ENCODE results near the gene SMIM24.
"Not testable (repeated sequence)": the region's sequence is repeated elsewhere in the genome, so short reads cannot be mapped to it uniquely, and the experiment has no call there.

The SMIM24 gene

DNA sequence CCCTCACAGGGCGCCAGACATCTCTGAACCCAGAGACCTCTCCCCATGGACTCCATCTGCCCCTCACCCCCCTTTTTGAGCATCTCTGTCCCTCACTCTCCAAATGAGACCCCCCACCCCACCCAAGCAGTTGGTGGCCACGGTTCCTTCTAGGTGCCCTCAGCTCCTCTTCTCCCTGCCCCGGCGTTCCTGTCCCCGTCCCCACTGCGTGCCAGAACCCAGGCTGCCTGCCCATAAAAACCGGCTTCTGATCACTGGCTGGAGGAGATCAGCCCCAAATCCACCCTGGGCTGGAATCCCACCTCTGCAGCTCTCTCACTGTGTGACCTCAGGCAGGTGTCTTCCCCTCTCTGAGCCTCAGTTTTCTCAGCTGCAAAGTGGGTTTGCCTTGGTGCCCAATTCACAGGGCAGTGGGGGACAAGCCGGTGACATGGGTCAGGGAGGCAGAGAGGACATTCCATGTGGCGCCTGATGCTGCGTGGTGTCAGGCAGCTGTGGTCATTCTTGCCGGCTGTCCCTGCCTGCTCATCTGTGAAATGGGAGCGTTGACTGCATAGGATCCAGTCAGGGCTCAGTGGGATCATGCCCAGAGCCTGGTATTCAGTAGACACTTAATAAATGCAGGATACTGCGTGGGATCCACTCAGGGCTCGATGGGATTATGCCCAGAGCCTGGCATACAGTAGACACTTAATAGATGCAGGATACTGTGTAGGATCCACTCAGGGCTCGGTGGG lies 25.5 kb downstream of the SMIM24 start:
- DNase-seq, result no peak

- DNase-seq, result no peak
Observed at GRCh38 chr19:3453840-3454239, 26.5 kb downstream of the SMIM24 start.

GRCh38 chr19:3452942-3453214 lies 27.4 kb downstream of the SMIM24 start:
- DNase-seq, result not testable (repeated sequence)

DNA sequence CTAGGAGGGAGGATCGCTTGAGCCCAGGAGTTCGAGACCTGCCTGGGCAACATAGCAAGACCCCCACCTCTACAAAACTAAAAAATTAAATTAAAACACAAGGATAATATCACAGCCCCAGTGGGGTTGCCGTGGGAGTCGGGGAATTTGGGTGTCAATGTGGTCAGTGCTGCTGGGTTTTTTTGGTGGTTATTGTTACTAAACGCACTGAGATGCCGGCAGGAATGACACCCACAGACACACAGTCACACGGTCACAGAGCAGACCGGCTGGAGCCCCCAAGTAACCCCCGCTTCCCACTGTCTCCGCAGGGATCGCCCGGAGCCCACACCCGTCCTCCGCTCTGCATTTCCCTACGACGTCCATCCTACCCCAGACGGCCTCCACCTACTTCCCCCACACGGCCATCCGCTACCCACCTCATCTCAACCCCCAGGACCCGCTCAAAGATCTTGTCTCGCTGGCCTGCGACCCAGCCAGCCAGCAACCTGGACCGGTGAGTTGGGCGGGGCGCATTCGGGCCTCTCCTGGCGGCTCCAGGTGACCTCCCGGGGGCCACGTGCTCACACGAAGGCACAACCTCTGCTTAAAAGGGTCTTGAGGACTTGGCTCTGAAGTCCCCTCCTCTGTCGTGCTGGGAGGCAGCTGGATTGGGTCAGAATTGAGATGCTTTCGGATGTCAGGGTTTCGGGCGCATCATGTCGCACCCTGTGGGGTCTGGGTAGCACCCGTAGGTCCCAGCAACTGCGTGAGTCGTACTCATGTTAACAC lies 28.0 kb downstream of the SMIM24 start:
- no peak for DNase-seq

GRCh38 chr19:3451451-3451866 lies 28.9 kb downstream of the SMIM24 start:
- no peak for DNase-seq

DNA sequence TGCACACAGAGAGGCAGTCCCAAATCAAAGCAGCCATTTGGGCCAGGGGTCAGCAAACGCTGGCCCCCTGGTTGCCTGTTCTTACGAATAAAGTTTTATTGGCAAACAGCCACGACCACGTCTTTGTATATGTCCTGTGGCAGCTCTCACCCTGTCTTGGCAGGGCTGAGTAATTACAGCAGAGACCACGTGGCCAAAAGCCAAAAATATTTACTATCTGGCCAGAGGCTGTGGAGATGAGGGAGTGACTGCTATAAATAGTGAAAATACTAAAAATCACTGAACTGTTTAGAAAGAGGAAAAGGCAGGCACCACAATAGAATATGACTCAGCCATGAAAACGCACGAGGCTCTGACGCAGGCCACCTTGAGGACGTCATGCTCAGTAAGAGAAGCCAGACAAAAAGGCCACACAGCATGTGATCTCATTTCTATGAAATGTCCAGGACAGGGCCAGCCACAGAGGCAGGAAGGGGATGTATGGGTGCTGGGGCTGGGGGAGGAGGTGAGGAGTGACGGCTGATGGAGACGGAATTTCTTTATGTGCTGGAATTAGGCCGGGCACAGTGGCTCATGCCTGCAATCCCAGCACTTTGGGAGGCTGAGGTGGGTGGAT lies 29.4 kb downstream of the SMIM24 start:
- no peak for DNase-seq

GRCh38 chr19:3448616-3449334 lies 31.6 kb downstream of the SMIM24 start:
- DNase-seq, result no peak

GRCh38 chr19:3446657-3447056 lies 33.7 kb downstream of the SMIM24 start:
- not testable (repeated sequence) for DNase-seq

- no peak for DNase-seq
Observed at GRCh38 chr19:3444695-3445234, 35.6 kb downstream of the SMIM24 start.

- DNase-seq, result no peak
Observed at GRCh38 chr19:3443840-3444694, 36.3 kb downstream of the SMIM24 start.

- no peak for DNase-seq
Observed at GRCh38 chr19:3442487-3443071, 37.7 kb downstream of the SMIM24 start.

GRCh38 chr19:3441986-3442329 lies 38.4 kb downstream of the SMIM24 start:
- DNase-seq, result no peak

GRCh38 chr19:3441089-3441985 lies 39.0 kb downstream of the SMIM24 start:
- no peak for DNase-seq

- DNase-seq, result no peak
Observed at GRCh38 chr19:3440082-3440481, 40.2 kb downstream of the SMIM24 start.

GRCh38 chr19:3434630-3435553 lies 45.4 kb downstream of the SMIM24 start:
- DNase-seq, result peak; percentile 79

GRCh38 chr19:3433805-3434540 lies 46.4 kb downstream of the SMIM24 start:
- DNase-seq, result no peak

DNA sequence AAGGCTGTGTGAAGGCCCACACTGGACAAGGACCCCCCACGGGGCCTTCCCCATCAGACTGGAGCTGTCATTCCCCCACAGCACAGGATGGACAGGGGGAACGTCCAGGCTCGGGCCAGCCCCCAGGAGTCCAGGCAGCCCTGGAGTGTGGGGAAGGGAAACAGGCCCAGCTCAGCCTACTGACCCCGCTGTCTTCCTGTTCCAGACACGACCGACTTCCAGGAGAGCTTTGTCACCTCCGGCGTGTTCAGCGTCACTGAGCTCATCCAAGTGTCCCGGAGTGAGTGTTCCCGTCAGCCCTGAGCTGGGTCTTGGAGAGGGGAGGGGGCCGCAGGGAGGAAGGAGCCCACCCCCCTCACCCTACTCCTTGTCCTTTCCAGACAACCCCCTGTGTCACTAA lies 47.0 kb downstream of the SMIM24 start:
- DNase-seq, result no peak

- DNase-seq, result no peak
Observed at GRCh38 chr19:3431760-3432397, 48.4 kb downstream of the SMIM24 start.

DNA sequence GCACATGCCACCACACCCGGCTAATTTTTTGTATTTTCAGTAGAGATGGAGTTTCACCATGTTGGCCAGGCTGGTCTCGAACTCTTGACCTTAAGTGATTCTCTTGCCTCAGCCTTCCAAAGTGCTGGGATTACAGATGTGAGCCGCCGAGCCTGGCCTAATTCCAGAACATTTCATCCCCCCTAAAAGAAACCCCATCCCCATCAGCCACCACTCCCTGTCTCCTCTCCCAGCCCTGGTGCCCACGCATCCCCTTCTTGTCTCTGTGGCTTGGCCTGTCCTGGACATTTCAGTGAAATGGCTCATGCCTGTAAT lies 50.0 kb downstream of the SMIM24 start:
- not testable (repeated sequence) for DNase-seq

Data from GF-D8 (cell line).